ENCODE results near the gene RALGPS1.

GRCh38 chr9:127207734-127208410, 293.3 kb downstream of the RALGPS1 start:
- TF ChIP-seq, protein P1, sequence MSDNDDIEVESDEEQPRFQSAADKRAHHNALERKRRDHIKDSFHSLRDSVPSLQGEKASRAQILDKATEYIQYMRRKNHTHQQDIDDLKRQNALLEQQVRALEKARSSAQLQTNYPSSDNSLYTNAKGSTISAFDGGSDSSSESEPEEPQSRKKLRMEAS (IDR thresholded peaks at IDR 0.05): no peak
- TF ChIP-seq POLR2AphosphoS2 (conservative IDR thresholded peaks at IDR 0.05; ENCODE audit: low read length) (no peak), CTCF (IDR thresholded peaks at IDR 0.05) (no peak), HMGXB4 (CRISPR knock-in tag; IDR thresholded peaks at IDR 0.05; ENCODE audit: borderline replicate concordance) (no peak), SREBF2 (IDR thresholded peaks at IDR 0.05) (no peak), POLR2A (IDR thresholded peaks at IDR 0.05; ENCODE audit: low read length) (no peak)

Data from A549 (cell line).